HTERT RPE-1 (cell line): ENCODE data around the gene FHIT.
"Not testable (repeated sequence)": the region's sequence is repeated elsewhere in the genome, so short reads cannot be mapped to it uniquely, and the experiment has no call there.

Experiments used
- in situ Hi-C: fragments of 300-500 bp; cut with MboI; formaldehyde crosslinking; loops from 4 replicates; pipeline ENCODE4 v1.14.3; 2020; ENCODE audit warnings: low sequenced_read_pairs

Gene FHIT

GRCh38 chr3:59992578-59992977 is 1258.7 kb downstream of the FHIT start:
- in situ Hi-C loops = no loop called here

- in situ Hi-C loops = no loop called here
These were observed 1260.3 kb downstream of the FHIT start for GRCh38 chr3:59990915-59991314.

- in situ Hi-C loops = no loop called here
These were observed 1268.7 kb downstream of the FHIT start for GRCh38 chr3:59982510-59982909.

GRCh38 chr3:59981377-59981776 is 1269.9 kb downstream of the FHIT start:
- in situ Hi-C loops = no loop called here

GRCh38 chr3:59980576-59980975 is 1270.7 kb downstream of the FHIT start:
- in situ Hi-C loops = no loop called here

GRCh38 chr3:59979542-59979941 is 1271.7 kb downstream of the FHIT start:
- in situ Hi-C loops = no loop called here

GRCh38 chr3:59978979-59979378 is 1272.3 kb downstream of the FHIT start:
- in situ Hi-C loops = no loop called here

- in situ Hi-C loops = no loop called here
These were observed 1280.5 kb downstream of the FHIT start for GRCh38 chr3:59970796-59971195.

- in situ Hi-C loops = no loop called here
These were observed 1280.9 kb downstream of the FHIT start for GRCh38 chr3:59970376-59970775.

GRCh38 chr3:59968513-59969045 is 1282.7 kb downstream of the FHIT start:
- in situ Hi-C loops = no loop called here

- in situ Hi-C loops = no loop called here
These were observed 1287.6 kb downstream of the FHIT start for GRCh38 chr3:59963676-59964075.

- in situ Hi-C loops = no loop called here
These were observed 1294.1 kb downstream of the FHIT start for GRCh38 chr3:59957150-59957549.

GRCh38 chr3:59953104-59953503 is 1298.1 kb downstream of the FHIT start:
- in situ Hi-C loops = no loop called here

GRCh38 chr3:59949311-59949710 is 1301.9 kb downstream of the FHIT start:
- in situ Hi-C loops = no loop called here

GRCh38 chr3:59946401-59946800 is 1304.9 kb downstream of the FHIT start:
- in situ Hi-C loops = no loop called here

- in situ Hi-C loops = no loop called here
These were observed 1310.5 kb downstream of the FHIT start for GRCh38 chr3:59940718-59941117.

GRCh38 chr3:59939826-59940426 is 1311.3 kb downstream of the FHIT start:
- in situ Hi-C loops = no loop called here

GRCh38 chr3:59938828-59939227 is 1312.4 kb downstream of the FHIT start:
- in situ Hi-C loops = no loop called here

- in situ Hi-C loops = no loop called here
These were observed 1314.1 kb downstream of the FHIT start for GRCh38 chr3:59937201-59937600.

- in situ Hi-C loops = no loop called here
These were observed 1314.8 kb downstream of the FHIT start for GRCh38 chr3:59936472-59936871.

GRCh38 chr3:59935025-59935424 is 1316.2 kb downstream of the FHIT start:
- in situ Hi-C loops = no loop called here

GRCh38 chr3:59934560-59934959 is 1316.7 kb downstream of the FHIT start:
- in situ Hi-C loops = not testable (repeated sequence)

GRCh38 chr3:59930170-59930569 is 1321.1 kb downstream of the FHIT start:
- in situ Hi-C loops = no loop called here
